H54 (cell line): Measurements from ENCODE around the gene PRSS21.

Source experiments
- DNase-seq: peaks from one replicate; pipeline ENCODE4 v3.0.0; 2011; ENCODE audit warnings: low spot score, mixed read lengths; ENCODE audit not compliant: insufficient read length
- FAIRE-seq: peaks from 3 replicates; lab custom pipeline; 2011; peaks lifted over from hg19 to GRCh38; lab: Jason Lieb, UNC
- POLR2A ChIP-seq: IDR thresholded peaks from 2 replicates; pipeline ENCODE4 v1.6.1; 2011; ENCODE audit warnings: low read depth, mild to moderate bottlenecking, low read length

PRSS21 gene

DNA sequence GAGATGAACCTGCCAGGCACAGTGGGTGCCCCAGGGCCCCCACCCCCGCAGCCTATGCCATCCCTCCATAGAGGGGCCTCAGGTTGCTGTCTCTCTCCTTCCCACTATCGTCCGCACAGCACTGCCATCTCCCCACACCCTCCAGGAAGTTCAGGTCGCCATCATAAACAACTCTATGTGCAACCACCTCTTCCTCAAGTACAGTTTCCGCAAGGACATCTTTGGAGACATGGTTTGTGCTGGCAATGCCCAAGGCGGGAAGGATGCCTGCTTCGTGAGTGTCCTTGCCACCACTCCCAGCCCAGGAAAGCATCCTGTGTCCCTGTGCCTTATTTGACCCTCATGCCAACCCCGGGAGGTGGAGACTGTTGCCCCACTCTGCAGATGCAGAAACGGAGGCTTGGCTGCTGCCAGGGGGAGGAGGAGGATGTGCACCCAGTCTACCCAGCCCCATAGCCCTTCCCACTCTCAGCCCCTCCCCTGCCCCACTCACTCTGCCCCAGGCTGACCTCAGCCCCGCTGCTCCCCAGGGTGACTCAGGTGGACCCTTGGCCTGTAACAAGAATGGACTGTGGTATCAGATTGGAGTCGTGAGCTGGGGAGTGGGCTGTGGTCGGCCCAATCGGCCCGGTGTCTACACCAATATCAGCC, 3.9 kb downstream of the PRSS21 start:
- FAIRE-seq (no peak), DNase-seq (no peak)
- TF ChIP-seq POLR2A: no peak

DNA sequence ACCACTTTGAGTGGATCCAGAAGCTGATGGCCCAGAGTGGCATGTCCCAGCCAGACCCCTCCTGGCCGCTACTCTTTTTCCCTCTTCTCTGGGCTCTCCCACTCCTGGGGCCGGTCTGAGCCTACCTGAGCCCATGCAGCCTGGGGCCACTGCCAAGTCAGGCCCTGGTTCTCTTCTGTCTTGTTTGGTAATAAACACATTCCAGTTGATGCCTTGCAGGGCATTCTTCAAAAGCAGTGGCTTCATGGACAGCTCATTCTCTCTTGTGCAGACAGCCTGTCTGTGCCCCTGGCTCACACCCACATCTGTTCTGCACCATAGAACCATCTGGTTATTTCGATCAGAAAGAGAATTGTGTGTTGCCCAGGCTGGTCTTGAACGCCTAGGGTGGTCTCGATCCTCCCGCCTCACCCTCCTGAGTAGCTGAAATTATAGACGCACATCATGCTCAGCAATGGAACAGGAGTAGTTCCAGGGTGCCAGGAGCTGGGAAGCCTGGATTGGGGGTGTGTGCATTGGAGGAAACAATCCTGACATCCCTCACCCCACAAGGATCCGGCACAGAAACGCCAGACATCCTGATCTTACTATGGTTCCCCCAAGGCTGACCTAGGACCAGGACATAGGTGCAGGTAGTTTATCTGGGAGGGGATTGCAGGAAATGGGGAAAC, 4.6 kb downstream of the PRSS21 start:
- FAIRE-seq: no peak
- no peak for TF ChIP-seq POLR2A
- no peak for DNase-seq

DNA sequence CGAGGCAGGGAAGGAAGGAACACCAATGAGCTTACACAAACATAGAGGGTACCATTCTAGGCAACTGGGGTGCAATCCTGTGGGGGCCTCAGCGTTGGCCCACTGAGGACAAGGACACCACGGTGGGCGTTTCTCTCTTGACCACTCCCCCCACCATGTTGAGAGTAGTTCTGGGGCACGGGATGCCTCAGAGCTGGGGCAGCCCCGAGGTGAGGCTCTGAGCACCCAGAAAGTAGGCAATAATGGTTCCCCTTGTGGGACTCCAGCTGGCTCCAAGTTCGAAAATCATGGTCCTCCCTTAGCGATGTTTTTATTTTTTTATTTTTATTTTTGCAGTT, 5.1 kb downstream of the PRSS21 start:
- no peak for FAIRE-seq
- no peak for TF ChIP-seq POLR2A
- no peak for DNase-seq

DNA sequence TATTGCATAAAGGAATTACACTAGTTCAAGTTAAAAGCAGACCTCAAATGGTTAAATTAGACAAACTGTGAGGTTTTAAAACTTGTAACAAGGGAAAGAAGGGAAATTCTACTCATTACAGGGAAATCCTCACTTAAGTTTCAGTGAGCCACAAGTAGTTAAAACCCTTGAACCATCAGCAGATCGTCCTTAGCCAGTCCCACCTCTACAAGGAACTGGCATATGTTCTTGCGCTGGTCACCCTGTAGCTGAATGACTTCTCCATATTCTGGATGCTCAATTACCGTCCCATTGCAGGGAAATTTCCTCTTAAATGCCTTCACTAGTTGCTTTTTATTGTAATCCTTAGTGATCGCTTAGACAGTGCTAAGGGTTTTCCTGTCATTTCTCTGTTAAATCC, 5.5 kb downstream of the PRSS21 start:
- no peak for TF ChIP-seq POLR2A
- no peak for FAIRE-seq
- DNase-seq: no peak

DNA sequence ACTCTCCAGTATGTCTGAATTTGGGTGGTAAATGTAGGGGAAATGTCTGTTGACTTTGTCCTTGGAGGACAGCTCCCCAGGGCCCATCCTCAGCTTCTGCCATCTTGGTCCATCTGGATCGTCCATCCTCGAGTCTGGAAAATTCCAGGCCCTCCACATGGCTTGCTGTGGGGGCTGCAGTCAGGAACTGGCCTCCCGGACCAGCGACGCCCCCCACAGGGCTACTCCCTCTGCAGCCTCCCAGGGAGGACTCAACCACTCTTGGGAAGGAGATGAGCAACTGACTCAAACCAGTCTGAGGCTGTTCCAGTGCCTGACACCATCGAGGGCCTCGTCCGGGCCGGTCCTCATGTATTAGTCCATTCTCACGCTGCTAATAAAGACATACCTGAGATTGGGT, 7.6 kb downstream of the PRSS21 start:
- FAIRE-seq: no peak
- TF ChIP-seq POLR2A: no peak
- no peak for DNase-seq

DNA sequence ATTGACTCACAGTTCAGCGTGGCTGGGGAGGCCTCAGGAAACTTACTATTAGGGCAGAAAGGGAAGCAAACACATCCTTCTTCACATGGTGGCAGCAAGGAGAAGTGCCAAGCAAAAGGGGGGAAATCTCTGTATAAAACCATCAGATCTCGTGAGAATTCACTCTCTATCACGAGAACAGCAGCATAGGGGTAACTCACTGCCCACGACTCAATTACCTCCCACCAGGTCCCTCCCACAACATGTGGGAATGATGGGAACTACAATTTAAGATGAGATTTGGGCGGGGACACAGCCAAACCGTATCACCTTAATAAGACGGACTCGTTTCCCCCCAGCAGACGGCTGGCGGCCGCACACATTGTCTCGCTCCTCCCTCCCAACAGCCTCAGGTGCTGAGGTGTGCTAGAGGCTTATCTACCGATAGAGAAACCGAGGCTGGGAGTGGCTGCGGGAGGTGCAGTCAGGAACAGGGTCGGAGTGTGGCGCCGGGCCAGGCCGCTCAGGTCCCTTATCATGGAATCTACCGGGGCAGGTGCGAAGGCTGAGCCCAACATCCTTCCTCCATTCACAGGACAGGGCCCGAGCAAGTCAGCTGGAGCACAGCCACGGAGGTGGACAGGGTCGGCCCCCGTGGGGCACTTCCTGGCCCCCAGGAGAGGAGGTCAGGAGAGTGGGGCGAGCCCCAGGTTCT, 8.2 kb downstream of the PRSS21 start:
- no peak for TF ChIP-seq POLR2A
- DNase-seq (no peak), FAIRE-seq (no peak)

DNA sequence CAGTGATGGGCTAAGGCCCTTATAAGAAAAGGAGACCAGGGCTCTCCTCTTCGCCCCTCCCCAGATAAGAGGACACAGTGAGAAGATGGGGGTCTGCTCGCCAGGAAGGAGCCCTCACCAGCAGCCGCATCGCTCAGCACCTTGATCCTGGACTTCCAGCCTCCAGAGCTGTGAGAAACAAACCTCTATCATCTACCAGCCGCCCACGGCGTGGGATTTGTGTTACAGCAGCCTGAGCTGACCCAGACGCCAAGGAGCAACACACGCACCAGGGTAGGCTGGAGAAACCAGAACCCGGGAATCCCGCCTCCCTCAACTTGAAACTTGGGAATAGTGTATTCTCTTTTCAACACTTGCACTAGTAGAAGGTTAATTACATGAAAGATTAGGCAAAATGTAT, 8.9 kb downstream of the PRSS21 start:
- TF ChIP-seq POLR2A: no peak
- FAIRE-seq (no peak), DNase-seq (no peak)

DNA sequence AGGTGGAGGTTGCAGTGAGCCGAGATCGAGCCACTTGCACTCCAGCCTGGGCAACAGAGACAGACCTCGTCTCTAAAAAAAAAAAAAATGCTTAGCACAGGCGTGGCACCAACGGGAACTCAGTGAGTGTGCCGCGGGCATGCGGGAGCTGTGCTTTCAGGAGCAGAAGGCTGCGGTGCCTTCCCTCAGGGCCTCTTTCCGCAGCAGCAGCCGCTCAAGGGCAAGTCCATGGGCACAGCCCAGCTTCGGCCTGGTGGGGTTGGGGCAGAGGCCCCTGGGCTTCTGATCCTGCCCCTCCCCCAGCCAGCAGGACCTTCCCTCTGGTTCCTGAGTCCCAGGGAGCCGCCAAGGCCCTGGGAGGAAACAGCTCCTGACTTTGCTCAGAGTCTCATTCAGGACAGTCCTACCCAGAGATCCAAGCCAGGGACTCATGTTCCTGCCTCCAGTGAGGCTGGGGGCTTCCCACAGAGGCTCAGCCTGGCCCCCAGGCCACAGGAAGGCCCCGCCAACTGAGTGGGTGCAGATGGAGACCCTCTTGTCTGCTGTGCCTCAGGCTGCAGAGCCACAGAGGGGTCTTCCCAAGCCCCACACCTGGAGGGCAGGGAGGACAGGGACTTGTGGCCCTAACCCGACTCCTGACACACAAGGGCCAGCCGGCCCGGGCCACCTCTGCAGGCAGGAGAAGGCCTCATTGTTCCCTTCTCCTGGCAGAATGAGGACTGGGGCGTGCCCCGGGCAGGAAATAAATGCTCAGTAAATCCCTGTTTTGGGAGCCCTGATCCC, 9.7 kb downstream of the PRSS21 start:
- no peak for DNase-seq
- TF ChIP-seq POLR2A: no peak
- no peak for FAIRE-seq

DNA sequence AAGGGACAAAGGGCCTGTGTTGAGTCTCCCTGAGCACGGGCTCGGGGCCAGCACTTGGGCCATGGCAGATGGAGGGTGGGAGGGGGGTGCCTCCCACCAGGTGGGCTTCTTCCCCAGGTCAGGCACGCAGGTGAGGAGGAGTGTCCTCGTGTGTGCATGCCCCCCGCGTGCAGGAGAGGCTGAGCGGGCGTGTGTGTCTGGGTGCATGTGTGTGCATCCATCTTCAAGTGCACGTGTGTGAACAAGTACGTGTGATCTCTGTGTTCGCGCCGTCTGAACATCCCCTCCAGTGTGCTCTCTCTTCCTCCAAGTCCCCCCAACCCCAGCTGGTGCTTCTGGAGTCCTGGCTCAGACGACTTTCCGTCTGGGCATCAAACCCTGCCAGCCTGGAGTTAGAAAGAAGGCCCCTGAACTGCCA, 10.3 kb downstream of the PRSS21 start:
- no peak for FAIRE-seq
- no peak for TF ChIP-seq POLR2A
- no peak for DNase-seq

DNA sequence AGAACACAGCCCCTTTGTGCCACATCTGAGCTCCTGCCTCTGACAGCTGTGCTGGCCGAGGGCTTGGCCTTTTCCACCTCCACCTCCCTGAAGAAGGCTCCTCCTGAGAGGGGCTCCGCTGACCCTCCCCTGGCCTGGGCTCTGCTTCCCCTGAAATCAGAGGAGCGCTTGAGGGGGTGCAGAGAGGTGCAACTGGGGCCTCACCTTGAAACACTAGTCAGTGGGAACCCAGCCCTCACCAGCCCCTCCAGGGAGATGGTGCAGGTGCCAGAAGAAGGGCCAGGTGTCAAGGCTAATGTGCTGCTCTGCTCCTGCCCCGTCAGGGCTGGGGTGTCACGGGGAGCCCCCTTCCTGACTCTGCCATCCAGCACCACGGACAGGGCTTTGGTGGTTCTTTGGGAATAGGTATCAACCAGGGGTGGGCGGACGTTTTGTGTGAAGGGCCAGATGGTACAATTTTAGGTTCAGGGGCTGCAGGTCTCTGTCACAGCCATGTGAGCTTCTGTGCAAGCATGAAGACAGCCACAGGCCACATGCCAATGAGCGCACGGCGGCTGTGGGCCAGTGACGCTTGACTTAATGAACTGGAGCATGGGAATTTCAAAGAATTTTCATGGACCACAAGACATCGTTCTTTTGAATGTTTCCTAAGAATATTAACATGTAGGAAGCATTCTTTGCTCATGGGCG, 10.9 kb downstream of the PRSS21 start:
- no peak for FAIRE-seq
- no peak for DNase-seq
- no peak for TF ChIP-seq POLR2A

DNA sequence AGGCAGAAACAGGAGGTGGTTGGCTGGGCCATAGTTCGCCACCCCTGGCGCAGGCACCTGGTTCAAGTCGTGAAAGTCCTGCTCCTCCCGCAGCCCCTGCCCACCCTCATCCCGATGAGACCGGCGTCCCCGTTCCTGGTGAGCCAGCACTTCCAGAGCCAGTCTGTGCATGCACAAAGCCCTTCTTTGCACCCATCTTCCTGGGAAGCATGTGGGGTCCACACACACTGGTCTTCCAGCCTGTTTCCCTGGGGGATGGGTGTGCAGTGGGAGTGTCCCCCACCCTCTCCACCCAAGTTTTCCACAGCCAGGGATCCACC, 11.4 kb downstream of the PRSS21 start:
- DNase-seq (no peak), FAIRE-seq (no peak)
- no peak for TF ChIP-seq POLR2A

DNA sequence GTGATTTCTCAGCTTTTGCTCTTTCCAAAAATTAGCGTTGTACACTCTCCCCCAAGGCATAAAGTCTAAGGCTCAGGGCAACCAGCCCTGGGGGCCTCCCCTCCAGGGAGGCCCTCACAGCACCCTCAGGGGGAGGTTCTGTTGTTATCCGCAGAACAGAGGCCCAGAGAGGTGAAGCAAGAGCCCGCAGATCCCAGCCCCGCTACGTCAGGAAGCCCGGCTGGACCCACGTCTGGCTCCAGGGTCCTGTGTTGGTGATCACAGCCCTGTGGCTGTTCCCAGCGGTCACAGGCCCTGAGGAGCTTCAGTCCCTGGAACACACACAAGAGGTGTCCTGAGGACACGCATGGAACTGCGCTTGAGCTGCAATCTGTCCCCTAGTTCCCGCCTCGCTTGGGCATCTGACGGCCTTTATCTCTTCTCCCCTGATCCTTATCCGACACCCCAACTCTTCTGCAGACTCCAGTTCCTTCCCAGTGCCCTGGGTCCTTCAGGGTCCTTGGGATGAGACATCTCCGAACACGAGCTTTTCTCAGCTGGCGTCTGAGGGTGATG, 11.9 kb downstream of the PRSS21 start:
- no peak for FAIRE-seq

More for the DNA sequence above, 11.9 kb downstream of the PRSS21 start:
- no peak for DNase-seq
- TF ChIP-seq POLR2A: no peak
